ENCODE data around the gene RGCC.

DNA sequence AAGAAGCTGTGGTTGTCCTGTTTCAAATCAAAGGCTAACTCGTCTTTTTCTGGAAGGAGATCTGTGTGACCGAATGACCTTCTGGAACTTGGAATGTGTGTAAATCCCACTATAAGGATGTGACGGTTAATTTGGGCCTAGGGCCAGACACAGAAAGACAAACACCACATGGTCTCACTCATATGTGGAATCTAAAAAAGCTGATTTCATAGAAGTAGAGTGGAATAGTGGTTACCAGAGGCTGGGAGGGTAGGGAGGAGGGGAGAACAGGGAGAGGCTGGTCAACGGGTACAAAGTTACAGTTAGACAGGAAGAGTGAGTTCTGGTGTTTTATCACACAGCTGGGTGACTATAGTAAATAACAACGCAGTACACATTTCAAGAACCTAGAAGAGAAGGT is 39.3 kb upstream of the RGCC start:
- TF ChIP-seq, protein P1, sequence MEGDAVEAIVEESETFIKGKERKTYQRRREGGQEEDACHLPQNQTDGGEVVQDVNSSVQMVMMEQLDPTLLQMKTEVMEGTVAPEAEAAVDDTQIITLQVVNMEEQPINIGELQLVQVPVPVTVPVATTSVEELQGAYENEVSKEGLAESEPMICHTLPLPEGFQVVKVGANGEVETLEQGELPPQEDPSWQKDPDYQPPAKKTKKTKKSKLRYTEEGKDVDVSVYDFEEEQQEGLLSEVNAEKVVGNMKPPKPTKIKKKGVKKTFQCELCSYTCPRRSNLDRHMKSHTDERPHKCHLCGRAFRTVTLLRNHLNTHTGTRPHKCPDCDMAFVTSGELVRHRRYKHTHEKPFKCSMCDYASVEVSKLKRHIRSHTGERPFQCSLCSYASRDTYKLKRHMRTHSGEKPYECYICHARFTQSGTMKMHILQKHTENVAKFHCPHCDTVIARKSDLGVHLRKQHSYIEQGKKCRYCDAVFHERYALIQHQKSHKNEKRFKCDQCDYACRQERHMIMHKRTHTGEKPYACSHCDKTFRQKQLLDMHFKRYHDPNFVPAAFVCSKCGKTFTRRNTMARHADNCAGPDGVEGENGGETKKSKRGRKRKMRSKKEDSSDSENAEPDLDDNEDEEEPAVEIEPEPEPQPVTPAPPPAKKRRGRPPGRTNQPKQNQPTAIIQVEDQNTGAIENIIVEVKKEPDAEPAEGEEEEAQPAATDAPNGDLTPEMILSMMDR (IDR thresholded peaks at IDR 0.05), result no peak
- no peak for TF ChIP-seq POLR2A (IDR thresholded peaks at IDR 0.05)
